ENCODE results near the gene WDR19. TPM values are rescaled to one million over a fixed set of nuclear protein-coding genes. Genes with fewer than 3 reads are reported as not detected.

WDR19 gene
- total and polyA plus RNA-seq, 2 donors (not counting 1 experiment from before 2014, with no cell fraction given): 34.8 to 36.0 TPM

DNA sequence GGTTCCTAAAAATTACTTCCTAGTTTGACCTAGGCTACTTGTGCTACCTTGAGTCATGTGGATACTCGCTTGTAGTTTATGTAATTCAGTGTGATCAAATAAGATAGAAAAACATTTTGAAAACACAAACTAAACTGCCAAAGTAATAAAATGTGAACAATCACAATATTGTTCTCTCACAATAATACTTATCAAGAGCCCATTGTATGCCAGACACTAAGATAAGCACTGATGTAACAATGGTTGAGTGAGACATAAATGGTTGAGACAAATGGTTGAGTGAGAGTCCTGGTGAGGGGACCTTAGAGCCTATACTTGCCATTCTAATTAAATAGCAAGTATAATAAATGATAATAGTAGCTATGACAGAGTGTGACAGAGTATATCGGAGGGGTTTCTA, 142.1 kb downstream of the WDR19 start:
- no peak overlapping the region for H3K4me3 ChIP-seq (replicated peaks in 1 of 4; ENCODE audit: control extremely low read depth in 1 of 4, insufficient read depth in 1 of 4, low read depth in 3 of 4, low read length in 4 of 4)
- no peak for DNase-seq (ENCODE audit: low read depth in 2 of 2)

GRCh38 chr4:39324897-39325613, 142.7 kb downstream of the WDR19 start:
- TF ChIP-seq EZH2 (IDR thresholded peaks at IDR 0.05; ENCODE audit: low read length, missing control alignments): no peak
- TF ChIP-seq CTCF (conservative IDR thresholded peaks at IDR 0.05 in 1 of 2, IDR thresholded peaks at IDR 0.05 in 1 of 2; ENCODE audit: low read depth in 1 of 2, low read length in 2 of 2): no peak
- no peak for DNase-seq (ENCODE audit: low read depth in 2 of 2)

More for the DNA sequence above, 142.1 kb downstream of the WDR19 start:
- no peaks in the 10 kb centered on the region for H4K20me1 ChIP-seq (ENCODE audit: control insufficient read depth, extremely low read depth, insufficient read depth, low read length)
- H3K27ac ChIP-seq (ENCODE audit: insufficient read depth, low read length): no peak overlapping the region
- TF ChIP-seq EZH2 (IDR thresholded peaks at IDR 0.05; ENCODE audit: low read length, missing control alignments): no peak
- TF ChIP-seq CTCF (conservative IDR thresholded peaks at IDR 0.05 in 1 of 2, IDR thresholded peaks at IDR 0.05 in 1 of 2; ENCODE audit: low read depth in 1 of 2, low read length in 2 of 2): no peak
- H3K4me2 ChIP-seq (ENCODE audit: extremely low read depth, insufficient read depth, low read length): no peak overlapping the region
- H3K9me3 ChIP-seq (ENCODE audit: control insufficient read depth, insufficient read depth, low read depth, low read length): no peaks in the 10 kb centered on the region
- no peaks in the 10 kb centered on the region for H3K27me3 ChIP-seq (ENCODE audit: control insufficient read depth, insufficient read depth, low read length)
- peaks cover 1% of the 10 kb centered on the region for H3K36me3 ChIP-seq (ENCODE audit: control insufficient read depth, insufficient read depth, low read length)
- H3K79me2 ChIP-seq (ENCODE audit: control insufficient read depth, insufficient read depth, low read length): no peaks in the 10 kb centered on the region
- H3K9ac ChIP-seq (ENCODE audit: insufficient read depth, low read length): no peak overlapping the region
- H2AFZ ChIP-seq (ENCODE audit: low read length): no peak overlapping the region
- peaks cover 4% of the 10 kb centered on the region for H3K4me1 ChIP-seq (ENCODE audit: control insufficient read depth, extremely low read depth, insufficient read depth, low read length)

DNA sequence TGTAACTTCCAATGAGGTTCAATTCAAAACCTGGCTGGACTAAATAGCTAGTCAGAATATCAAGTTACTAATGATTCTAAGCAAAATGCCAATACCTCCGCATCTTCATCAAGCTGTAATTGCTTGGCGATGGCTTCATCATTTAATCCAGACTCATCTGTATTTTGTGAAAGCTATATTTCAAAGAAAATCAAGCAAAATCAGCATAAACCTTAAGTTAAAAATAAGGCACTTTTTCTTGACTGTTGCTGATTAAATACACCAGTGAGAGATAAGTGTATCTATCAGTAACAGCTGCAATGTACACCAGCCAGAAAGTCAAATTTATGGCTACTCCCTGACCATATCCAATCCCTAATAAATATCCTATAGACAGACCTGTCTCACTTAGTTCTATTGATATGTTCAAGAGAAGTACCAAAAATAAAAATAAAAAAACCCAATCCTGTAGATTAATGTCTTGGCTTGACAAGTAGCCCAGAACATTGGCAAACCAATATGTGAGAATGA, 144.2 kb downstream of the WDR19 start:
- no peak for DNase-seq (ENCODE audit: low read depth in 2 of 2)
- H2AFZ ChIP-seq (ENCODE audit: low read length): no peak overlapping the region
- TF ChIP-seq CTCF (conservative IDR thresholded peaks at IDR 0.05 in 1 of 2, IDR thresholded peaks at IDR 0.05 in 1 of 2; ENCODE audit: low read depth in 1 of 2, low read length in 2 of 2) (no peak), EZH2 (IDR thresholded peaks at IDR 0.05; ENCODE audit: low read length, missing control alignments) (no peak)
- no peaks in the 10 kb centered on the region for H3K27me3 ChIP-seq (ENCODE audit: control insufficient read depth, insufficient read depth, low read length)
- no peak overlapping the region for H3K27ac ChIP-seq (ENCODE audit: insufficient read depth, low read length)
- no peaks in the 10 kb centered on the region for H3K9me3 ChIP-seq (ENCODE audit: control insufficient read depth, insufficient read depth, low read depth, low read length)
- no peaks in the 10 kb centered on the region for H4K20me1 ChIP-seq (ENCODE audit: control insufficient read depth, extremely low read depth, insufficient read depth, low read length)
- peaks cover 3% of the 10 kb centered on the region for H3K79me2 ChIP-seq (ENCODE audit: control insufficient read depth, insufficient read depth, low read length)
- H3K4me2 ChIP-seq (ENCODE audit: extremely low read depth, insufficient read depth, low read length): no peak overlapping the region
- H3K9ac ChIP-seq (ENCODE audit: insufficient read depth, low read length): no peak overlapping the region
- no peaks in the 10 kb centered on the region for H3K4me1 ChIP-seq (ENCODE audit: control insufficient read depth, extremely low read depth, insufficient read depth, low read length)
- no peak overlapping the region for H3K4me3 ChIP-seq (replicated peaks in 1 of 4; ENCODE audit: control extremely low read depth in 1 of 4, insufficient read depth in 1 of 4, low read depth in 3 of 4, low read length in 4 of 4)
- H3K36me3 ChIP-seq (ENCODE audit: control insufficient read depth, insufficient read depth, low read length): peaks cover 1% of the 10 kb centered on the region

More at GRCh38 chr4:39324897-39325613, 142.7 kb downstream of the WDR19 start:
- Histone ChIP-seq H3K79me2 (ENCODE audit: control insufficient read depth, insufficient read depth, low read length) (no peaks in the 10 kb centered on the region), H3K4me3 (replicated peaks in 1 of 4; ENCODE audit: control extremely low read depth in 1 of 4, insufficient read depth in 1 of 4, low read depth in 3 of 4, low read length in 4 of 4) (no peak overlapping the region), H3K27me3 (ENCODE audit: control insufficient read depth, insufficient read depth, low read length) (no peaks in the 10 kb centered on the region), H3K4me2 (ENCODE audit: extremely low read depth, insufficient read depth, low read length) (no peak overlapping the region), H3K36me3 (ENCODE audit: control insufficient read depth, insufficient read depth, low read length) (peaks cover 1% of the 10 kb centered on the region), H3K9me3 (ENCODE audit: control insufficient read depth, insufficient read depth, low read depth, low read length) (no peaks in the 10 kb centered on the region), H3K27ac (ENCODE audit: insufficient read depth, low read length) (no peak overlapping the region), H3K9ac (ENCODE audit: insufficient read depth, low read length) (no peak overlapping the region), H4K20me1 (ENCODE audit: control insufficient read depth, extremely low read depth, insufficient read depth, low read length) (no peaks in the 10 kb centered on the region), H3K4me1 (ENCODE audit: control insufficient read depth, extremely low read depth, insufficient read depth, low read length) (no peaks in the 10 kb centered on the region), H2AFZ (ENCODE audit: low read length) (no peak overlapping the region)

All from fibroblast of lung (primary cell).